Measurements from ENCODE around the gene AGO3.

DNA sequence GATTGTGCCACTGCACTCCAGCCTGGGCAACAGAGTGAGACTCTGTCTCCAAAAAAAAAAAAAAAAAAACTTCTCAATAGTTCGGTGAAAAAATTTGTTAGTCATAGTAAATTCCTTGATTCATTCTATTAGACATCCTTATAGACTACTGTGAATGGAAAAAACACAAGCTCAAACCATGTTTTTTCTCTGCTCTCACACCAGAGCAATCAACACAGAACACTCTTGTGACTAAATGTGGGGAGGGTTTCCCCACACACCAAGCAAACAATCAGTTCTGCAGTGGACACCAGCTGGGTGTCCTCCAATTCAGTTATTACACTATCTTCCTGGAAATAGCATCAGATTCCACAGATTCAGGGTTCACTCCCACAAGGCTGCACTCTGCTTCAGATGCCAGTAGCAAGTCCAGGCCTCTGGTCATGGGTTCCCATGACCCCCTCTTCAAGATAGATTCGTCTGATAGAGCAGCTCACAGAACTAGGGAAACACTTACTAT is 83.9 kb downstream of the AGO3 start:
- TF ChIP-seq, protein P1, sequence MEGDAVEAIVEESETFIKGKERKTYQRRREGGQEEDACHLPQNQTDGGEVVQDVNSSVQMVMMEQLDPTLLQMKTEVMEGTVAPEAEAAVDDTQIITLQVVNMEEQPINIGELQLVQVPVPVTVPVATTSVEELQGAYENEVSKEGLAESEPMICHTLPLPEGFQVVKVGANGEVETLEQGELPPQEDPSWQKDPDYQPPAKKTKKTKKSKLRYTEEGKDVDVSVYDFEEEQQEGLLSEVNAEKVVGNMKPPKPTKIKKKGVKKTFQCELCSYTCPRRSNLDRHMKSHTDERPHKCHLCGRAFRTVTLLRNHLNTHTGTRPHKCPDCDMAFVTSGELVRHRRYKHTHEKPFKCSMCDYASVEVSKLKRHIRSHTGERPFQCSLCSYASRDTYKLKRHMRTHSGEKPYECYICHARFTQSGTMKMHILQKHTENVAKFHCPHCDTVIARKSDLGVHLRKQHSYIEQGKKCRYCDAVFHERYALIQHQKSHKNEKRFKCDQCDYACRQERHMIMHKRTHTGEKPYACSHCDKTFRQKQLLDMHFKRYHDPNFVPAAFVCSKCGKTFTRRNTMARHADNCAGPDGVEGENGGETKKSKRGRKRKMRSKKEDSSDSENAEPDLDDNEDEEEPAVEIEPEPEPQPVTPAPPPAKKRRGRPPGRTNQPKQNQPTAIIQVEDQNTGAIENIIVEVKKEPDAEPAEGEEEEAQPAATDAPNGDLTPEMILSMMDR (conservative IDR thresholded peaks at IDR 0.05), result no peak
- no peak for TF ChIP-seq EZH2 (IDR thresholded peaks at IDR 0.05; ENCODE audit: low read depth)
